HG03565 (cell line): ENCODE data around the gene ZDHHC11B.
"Not testable (repeated sequence)": the region's sequence is repeated elsewhere in the genome, so short reads cannot be mapped to it uniquely, and the experiment has no call there.

Experiments
- ATAC-seq: cut with Tn5 transposase; IDR thresholded peaks from one replicate; pipeline ENCODE4 v1.9.1; 2021; ENCODE audit warnings: mild to moderate bottlenecking, moderate library complexity; ENCODE audit not compliant: unreplicated experiment

The ZDHHC11B gene

GRCh38 chr5:771087-771781 lies 13.3 kb downstream of the ZDHHC11B start:
- ATAC-seq = not testable (repeated sequence)

- not testable (repeated sequence) for ATAC-seq
Observed at GRCh38 chr5:770585-770984, 13.9 kb downstream of the ZDHHC11B start.

GRCh38 chr5:769485-770145 lies 14.9 kb downstream of the ZDHHC11B start:
- not testable (repeated sequence) for ATAC-seq

GRCh38 chr5:766666-767431 lies 17.7 kb downstream of the ZDHHC11B start:
- ATAC-seq = no peak

- ATAC-seq = no peak
Observed at GRCh38 chr5:765948-766631, 18.4 kb downstream of the ZDHHC11B start.

GRCh38 chr5:763998-764781 lies 20.3 kb downstream of the ZDHHC11B start:
- ATAC-seq = no peak

GRCh38 chr5:763397-763796 lies 21.1 kb downstream of the ZDHHC11B start:
- ATAC-seq = no peak

GRCh38 chr5:762996-763395 lies 21.5 kb downstream of the ZDHHC11B start:
- ATAC-seq = not testable (repeated sequence)

- no peak for ATAC-seq
Observed at GRCh38 chr5:761854-762710, 22.4 kb downstream of the ZDHHC11B start.

GRCh38 chr5:761059-761771 lies 23.3 kb downstream of the ZDHHC11B start:
- ATAC-seq = no peak

GRCh38 chr5:760363-761058 lies 24.0 kb downstream of the ZDHHC11B start:
- no peak for ATAC-seq

GRCh38 chr5:759781-760362 lies 24.7 kb downstream of the ZDHHC11B start:
- ATAC-seq = no peak

- ATAC-seq = no peak
Observed at GRCh38 chr5:759111-759751, 25.3 kb downstream of the ZDHHC11B start.

- ATAC-seq = no peak
Observed at GRCh38 chr5:758698-759053, 25.9 kb downstream of the ZDHHC11B start.

- no peak for ATAC-seq
Observed at GRCh38 chr5:757931-758697, 26.4 kb downstream of the ZDHHC11B start.

GRCh38 chr5:757346-757930 lies 27.1 kb downstream of the ZDHHC11B start:
- no peak for ATAC-seq
